Fibroblast of mammary gland (primary cell): ENCODE results near the gene C11orf97.
A peak's percentile ranks its signal among the peaks of the same experiment; 100 is the strongest.
"Not testable (repeated sequence)": the region's sequence is repeated elsewhere in the genome, so short reads cannot be mapped to it uniquely, and the experiment has no call there.

Source experiments
- DNase-seq: peaks from one replicate; pipeline ENCODE4 v3.0.0-alpha.2; 2010; ENCODE audit warnings: low read depth
- H3K4me3 ChIP-seq: 2 replicates; pipeline ENCODE4 v1.5.1; 2011; ENCODE audit warnings: low read depth, mild to moderate bottlenecking, low read length, moderate library complexity; ENCODE audit not compliant: control insufficient read depth
- CTCF ChIP-seq: conservative IDR thresholded peaks from 2 replicates; pipeline ENCODE4 v1.5.1; 2011; ENCODE audit warnings: low read depth, low read length, inconsistent platforms; ENCODE audit not compliant: control insufficient read depth, insufficient read depth

C11orf97 gene

GRCh38 chr11:94546162-94546470 lies 33.9 kb downstream of the C11orf97 start:
- peak overlapping the region; percentile 57 for H3K4me3 ChIP-seq
- no peak for DNase-seq
- no peak for TF ChIP-seq CTCF

GRCh38 chr11:94546886-94547285 lies 34.6 kb downstream of the C11orf97 start:
- no peak for DNase-seq
- TF ChIP-seq CTCF: no peak
- peak overlapping the region; percentile 57 for H3K4me3 ChIP-seq

- DNase-seq: no peak
- no peak overlapping the region for H3K4me3 ChIP-seq
- no peak for TF ChIP-seq CTCF
Observed at GRCh38 chr11:94549146-94549545, 36.9 kb downstream of the C11orf97 start.

- H3K4me3 ChIP-seq: no peak overlapping the region
- DNase-seq: no peak
- TF ChIP-seq CTCF: no peak
Observed at GRCh38 chr11:94550513-94550912, 38.3 kb downstream of the C11orf97 start.

- DNase-seq: peak; percentile 79
- no peak overlapping the region for H3K4me3 ChIP-seq
- TF ChIP-seq CTCF: no peak
Observed at GRCh38 chr11:94553938-94554337, 41.7 kb downstream of the C11orf97 start.

- DNase-seq, H3K4me3 ChIP-seq: not testable (repeated sequence)
Observed at GRCh38 chr11:94555752-94556329, 43.6 kb downstream of the C11orf97 start.

- no peak for TF ChIP-seq CTCF
- H3K4me3 ChIP-seq: no peak overlapping the region
- DNase-seq: peak; percentile 24
Observed at GRCh38 chr11:94557421-94557820, 45.2 kb downstream of the C11orf97 start.
